Large intestine (tissue), 3 donors: ENCODE results near the gene NAALAD2. TPM values are rescaled to one million over a fixed set of nuclear protein-coding genes. Genes with fewer than 3 reads are reported as not detected.

Source experiments
- DNase-seq, 2 donors: peaks; one replicate each; pipeline versions ENCODE4 v3.0.0 to v3.0.0-alpha.2; 2013
- H3K27ac ChIP-seq: one replicate; pipeline ENCODE4 v1.5.1; 2013; ENCODE audit warnings: low read length
- H3K27me3 ChIP-seq: 2 replicates; pipeline ENCODE4 v1.6.1; 2013; ENCODE audit warnings: low read length; ENCODE audit not compliant: control insufficient read depth, insufficient read depth
- H3K36me3 ChIP-seq: 2 replicates; pipeline ENCODE4 v1.6.1; 2013; ENCODE audit warnings: low read length; ENCODE audit not compliant: control insufficient read depth, insufficient read depth
- H3K4me1 ChIP-seq: one replicate; pipeline ENCODE4 v1.6.1; 2013; ENCODE audit warnings: low read length; ENCODE audit not compliant: control insufficient read depth, insufficient read depth
- H3K4me3 ChIP-seq: one replicate; pipeline ENCODE4 v1.5.1; 2013; ENCODE audit warnings: low read length
- H3K9me3 ChIP-seq: one replicate; pipeline ENCODE4 v1.6.1; 2013; ENCODE audit warnings: mild to moderate bottlenecking, low read depth, low read length, moderate library complexity; ENCODE audit not compliant: control insufficient read depth
- WGBS: methylation state at CpG from one replicate; pipeline ENCODE4 v1.1.5; 2013; ENCODE audit warnings: low lambda C conversion rate; ENCODE audit not compliant: insufficient coverage; 5-methylcytosine and 5-hydroxymethylcytosine counted together
- polyA plus RNA-seq: library from polyadenylated mRNA; unstranded; fragments of 120-200 nt; gene quantifications from one replicate; pipeline ENCODE4 v1.2.1, GENCODE V29; 2013

The NAALAD2 gene
- polyA plus RNA-seq, 1 donor, result 5.1 TPM

GRCh38 chr11:90216611-90217010 lies 82.1 kb downstream of the NAALAD2 start:
- H3K27ac ChIP-seq, result no peak overlapping the region
- H3K4me3 ChIP-seq, result no peak overlapping the region
- no peaks in the 10 kb centered on the region for H3K27me3 ChIP-seq
- no peaks in the 10 kb centered on the region for H3K4me1 ChIP-seq
- no peaks in the 10 kb centered on the region for H3K9me3 ChIP-seq
- no peak for DNase-seq
- H3K36me3 ChIP-seq, result peaks cover 20% of the 10 kb centered on the region
- 94% methylated on average over 3 of the region's 5 CpGs for WGBS

- no CpG with 5 or more reads among the region's 2 CpGs for WGBS
- Histone ChIP-seq H3K36me3 (peaks cover 7% of the 10 kb centered on the region), H3K4me1 (no peaks in the 10 kb centered on the region), H3K27ac (no peak overlapping the region), H3K9me3 (no peaks in the 10 kb centered on the region), H3K27me3 (no peaks in the 10 kb centered on the region), H3K4me3 (no peak overlapping the region)
- DNase-seq, result no peak
Observed at GRCh38 chr11:90218606-90219005, 84.1 kb downstream of the NAALAD2 start.

GRCh38 chr11:90219438-90219837 lies 85.0 kb downstream of the NAALAD2 start:
- H3K4me1 ChIP-seq, result no peaks in the 10 kb centered on the region

GRCh38 chr11:90220391-90220790 lies 85.9 kb downstream of the NAALAD2 start:
- no peaks in the 10 kb centered on the region for H3K9me3 ChIP-seq
- no peak overlapping the region for H3K4me3 ChIP-seq
- H3K27ac ChIP-seq, result no peak overlapping the region
- no peaks in the 10 kb centered on the region for H3K4me1 ChIP-seq
- no peak for DNase-seq
- no peaks in the 10 kb centered on the region for H3K27me3 ChIP-seq
- H3K36me3 ChIP-seq, result peaks cover 3% of the 10 kb centered on the region
- WGBS, result 60% methylated on average over 1 of the region's 1 CpG

More at GRCh38 chr11:90219438-90219837, 85.0 kb downstream of the NAALAD2 start:
- Histone ChIP-seq H3K27ac (no peak overlapping the region), H3K4me3 (no peak overlapping the region), H3K27me3 (no peaks in the 10 kb centered on the region), H3K36me3 (peaks cover 3% of the 10 kb centered on the region), H3K9me3 (no peaks in the 10 kb centered on the region)
- no peak for DNase-seq
- WGBS, result no CpG with 5 or more reads among the region's 6 CpGs

GRCh38 chr11:90221803-90222458 lies 87.5 kb downstream of the NAALAD2 start:
- no peaks in the 10 kb centered on the region for H3K4me1 ChIP-seq
- DNase-seq, result no peak
- peak overlapping the region; percentile 85 for H3K4me3 ChIP-seq
- no peaks in the 10 kb centered on the region for H3K27me3 ChIP-seq
- peak overlapping the region; percentile 81 for H3K27ac ChIP-seq
- WGBS, result 23% methylated on average over 5 of the region's 16 CpGs
- no peaks in the 10 kb centered on the region for H3K36me3 ChIP-seq
- H3K9me3 ChIP-seq, result no peaks in the 10 kb centered on the region

- H3K36me3 ChIP-seq, result no peaks in the 10 kb centered on the region
- H3K27ac ChIP-seq, result peak within 1 kb of the TSS; percentile 81
- peak within 1 kb of the TSS; percentile 85 for H3K4me3 ChIP-seq
- peak; percentile 85 to 92 for DNase-seq
- H3K9me3 ChIP-seq, result no peaks in the 10 kb centered on the region
- H3K4me1 ChIP-seq, result no peaks in the 10 kb centered on the region
- WGBS, result no CpG with 5 or more reads among the region's 71 CpGs
- H3K27me3 ChIP-seq, result no peaks in the 10 kb centered on the region
Observed at GRCh38 chr11:90222459-90223247, 88.2 kb downstream of the NAALAD2 start, which contains the start of gene CHORDC1. Gene CHORDC1, minus strand, starts transcription at chr11:90223049. Its CDS starts 95 bp downstream, at chr11:90222954.

GRCh38 chr11:90223248-90223585 lies 88.8 kb downstream of the NAALAD2 start:
- WGBS, result 0% methylated on average over 1 of the region's 12 CpGs
- Histone ChIP-seq H3K9me3 (no peaks in the 10 kb centered on the region), H3K27ac (peak overlapping the region; percentile 81), H3K27me3 (no peaks in the 10 kb centered on the region), H3K4me1 (no peaks in the 10 kb centered on the region), H3K4me3 (peak overlapping the region; percentile 85), H3K36me3 (no peaks in the 10 kb centered on the region)
- DNase-seq, result no peak

GRCh38 chr11:90228056-90228455 lies 93.6 kb downstream of the NAALAD2 start:
- H3K27me3 ChIP-seq, result no peaks in the 10 kb centered on the region
- H3K4me3 ChIP-seq, result no peak overlapping the region
- DNase-seq, result no peak
- no peaks in the 10 kb centered on the region for H3K36me3 ChIP-seq
- no peak overlapping the region for H3K27ac ChIP-seq
- WGBS, result no CpG with 5 or more reads among the region's 3 CpGs
- H3K9me3 ChIP-seq, result peaks cover 2% of the 10 kb centered on the region
- no peaks in the 10 kb centered on the region for H3K4me1 ChIP-seq

GRCh38 chr11:90229791-90230190 lies 95.3 kb downstream of the NAALAD2 start:
- Histone ChIP-seq H3K27me3 (no peaks in the 10 kb centered on the region), H3K36me3 (no peaks in the 10 kb centered on the region), H3K4me1 (no peaks in the 10 kb centered on the region), H3K4me3 (no peak overlapping the region), H3K9me3 (peaks cover 2% of the 10 kb centered on the region), H3K27ac (no peak overlapping the region)
- DNase-seq, result no peak
- no CpG with 5 or more reads among the region's 1 CpG for WGBS

- no peaks in the 10 kb centered on the region for H3K27me3 ChIP-seq
- no peaks in the 10 kb centered on the region for H3K36me3 ChIP-seq
- H3K9me3 ChIP-seq, result peaks cover 2% of the 10 kb centered on the region
- peaks cover 8% of the 10 kb centered on the region for H3K4me1 ChIP-seq
- H3K27ac ChIP-seq, result peak overlapping the region; percentile 3
- H3K4me3 ChIP-seq, result no peak overlapping the region
- WGBS, result 60% methylated on average over 2 of the region's 2 CpGs
- peak in 1 of 2 donors; percentile 57 for DNase-seq
Observed at GRCh38 chr11:90234977-90235376, 100.5 kb downstream of the NAALAD2 start.
